ENCODE measurements around the gene SLC52A1.
A peak's percentile ranks its signal among the peaks of the same experiment; 100 is the strongest.

Gene SLC52A1

GRCh38 chr17:4987767-4988567, 47.3 kb downstream of the SLC52A1 start:
- no peak for DNase-seq (ENCODE audit: low read depth in 2 of 2)

- DNase-seq (ENCODE audit: low read depth in 2 of 2): peak; percentile 78 to 91
Observed at GRCh38 chr17:4986951-4987766, 48.1 kb downstream of the SLC52A1 start, which contains the start of gene CAMTA2. Gene CAMTA2 (minus strand): TSS chr17:4987675. CDS start chr17:4986222, 1,453 bp downstream.

GRCh38 chr17:4986403-4986802, 48.8 kb downstream of the SLC52A1 start:
- no peak for DNase-seq (ENCODE audit: low read depth in 2 of 2)

All from stimulated activated CD4-positive, alpha-beta T cell treated with anti-CD3 and anti-CD28 coated beads, Interleukin-12 subunit alpha, Interleukin-12 subunit beta, amount 100 ng/mL, for 24 hours (primary cell).